ENCODE data around the gene SH3GL1.

GRCh38 chr19:4328243-4328990, 71.9 kb downstream of the SH3GL1 start:
- TF ChIP-seq, protein P1, sequence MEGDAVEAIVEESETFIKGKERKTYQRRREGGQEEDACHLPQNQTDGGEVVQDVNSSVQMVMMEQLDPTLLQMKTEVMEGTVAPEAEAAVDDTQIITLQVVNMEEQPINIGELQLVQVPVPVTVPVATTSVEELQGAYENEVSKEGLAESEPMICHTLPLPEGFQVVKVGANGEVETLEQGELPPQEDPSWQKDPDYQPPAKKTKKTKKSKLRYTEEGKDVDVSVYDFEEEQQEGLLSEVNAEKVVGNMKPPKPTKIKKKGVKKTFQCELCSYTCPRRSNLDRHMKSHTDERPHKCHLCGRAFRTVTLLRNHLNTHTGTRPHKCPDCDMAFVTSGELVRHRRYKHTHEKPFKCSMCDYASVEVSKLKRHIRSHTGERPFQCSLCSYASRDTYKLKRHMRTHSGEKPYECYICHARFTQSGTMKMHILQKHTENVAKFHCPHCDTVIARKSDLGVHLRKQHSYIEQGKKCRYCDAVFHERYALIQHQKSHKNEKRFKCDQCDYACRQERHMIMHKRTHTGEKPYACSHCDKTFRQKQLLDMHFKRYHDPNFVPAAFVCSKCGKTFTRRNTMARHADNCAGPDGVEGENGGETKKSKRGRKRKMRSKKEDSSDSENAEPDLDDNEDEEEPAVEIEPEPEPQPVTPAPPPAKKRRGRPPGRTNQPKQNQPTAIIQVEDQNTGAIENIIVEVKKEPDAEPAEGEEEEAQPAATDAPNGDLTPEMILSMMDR (conservative IDR thresholded peaks at IDR 0.05; ENCODE audit: low read length): no peak
- TF ChIP-seq EZH2phosphoT487 (IDR thresholded peaks at IDR 0.05; ENCODE audit: borderline replicate concordance, low read depth, low read length): no peak

All from OCI-LY7 (cell line).